Posterior vena cava (tissue), 2 donors: ENCODE results near the gene ACACB. TPM values are rescaled to one million over a fixed set of nuclear protein-coding genes. Genes with fewer than 3 reads are reported as not detected.

Source experiments
- DNase-seq: peaks from one replicate; pipeline ENCODE4 v3.0.0-alpha.2; 2020; ENCODE audit warnings: low spot score
- intact Hi-C, 2 donors: fragments of 100-400 bp; cut with DNase I; formaldehyde crosslinking; loops; one replicate each; pipeline versions ENCODE4 v1.14.1 to v1.14.2; 2022 to 2023
- total RNA-seq, 2 donors: library from RNA; stranded (reverse); fragmentation: NEBNext Ultra II Directional; extraction: Animal tissue kit (Norgen Biotek cat#: 25700); gene quantifications; one replicate each; pipeline ENCODE4 v1.2.1, GENCODE V29; 2021
- donor health status: DM: yes; HTN: yes; CAD: no.
- donor health status: DM: yes; HTN: yes; CAD: no.

ACACB gene
- total RNA-seq, 2 donors from 2014 or later = 29.4 to 49.7 TPM

GRCh38 chr12:109304485-109304884, 188.1 kb downstream of the ACACB start:
- DNase-seq = no peak
- intact Hi-C loops = no loop called here

GRCh38 chr12:109305547-109305946, 189.2 kb downstream of the ACACB start:
- intact Hi-C loops = no loop called here

GRCh38 chr12:109307051-109307450, 190.7 kb downstream of the ACACB start:
- no peak for DNase-seq
- intact Hi-C loops = no loop called here

More at GRCh38 chr12:109305547-109305946, 189.2 kb downstream of the ACACB start:
- no peak for DNase-seq

GRCh38 chr12:109308534-109309380, 192.4 kb downstream of the ACACB start, which contains the start of gene FOXN4:
FOXN4 (minus strand) TSS chr12:109309284; CDS start chr12:109308321, 963 bp downstream.
- intact Hi-C loops = no loop called here
- no peak for DNase-seq

- no peak for DNase-seq
- intact Hi-C loops = no loop called here
Measured at GRCh38 chr12:109309381-109310246, 193.2 kb downstream of the ACACB start.

GRCh38 chr12:109310247-109311125, 194.1 kb downstream of the ACACB start:
- intact Hi-C loops = no loop called here
- DNase-seq = no peak

Other genes starting within 250 kb of the ACACB start
- gene DAO, start 236.5 kb upstream of the ACACB start, total RNA-seq = under 1 TPM in 1 of 2 donors, not detected in 1; 0.28 TPM
- gene SVOP, start 95.5 kb upstream of the ACACB start, total RNA-seq = not detected
- 1 to 10 TPM; 8.1 to 8.3 TPM for gene USP30, start 64.0 kb upstream of the ACACB start, total RNA-seq
- 10 to 100 TPM; 13.3 to 18.4 TPM for gene ALKBH2, start 23.1 kb upstream of the ACACB start, total RNA-seq
- gene UNG, start 19.0 kb upstream of the ACACB start, total RNA-seq = 10 to 100 TPM; 10.3 to 11.1 TPM
- gene FOXN4, start 192.7 kb downstream of the ACACB start, total RNA-seq = not detected
- gene MYO1H, start 231.3 kb downstream of the ACACB start, total RNA-seq = not detected